ENCODE results near the gene RAET1E. TPM values are rescaled to one million over a fixed set of nuclear protein-coding genes. Genes with fewer than 3 reads are reported as not detected.
"Not testable (repeated sequence)": the region's sequence is repeated elsewhere in the genome, so short reads cannot be mapped to it uniquely, and the experiment has no call there.

Gene RAET1E
- total RNA-seq, 1 donor from 2014 or later: 0.48 TPM

- DNase-seq (no peak), ATAC-seq (ENCODE audit: poor library complexity) (no peak)
- intact Hi-C loops (cut with DNase I): no loop called here
Observed at GRCh38 chr6:149857541-149857940, 40.4 kb downstream of the RAET1E start.

DNA sequence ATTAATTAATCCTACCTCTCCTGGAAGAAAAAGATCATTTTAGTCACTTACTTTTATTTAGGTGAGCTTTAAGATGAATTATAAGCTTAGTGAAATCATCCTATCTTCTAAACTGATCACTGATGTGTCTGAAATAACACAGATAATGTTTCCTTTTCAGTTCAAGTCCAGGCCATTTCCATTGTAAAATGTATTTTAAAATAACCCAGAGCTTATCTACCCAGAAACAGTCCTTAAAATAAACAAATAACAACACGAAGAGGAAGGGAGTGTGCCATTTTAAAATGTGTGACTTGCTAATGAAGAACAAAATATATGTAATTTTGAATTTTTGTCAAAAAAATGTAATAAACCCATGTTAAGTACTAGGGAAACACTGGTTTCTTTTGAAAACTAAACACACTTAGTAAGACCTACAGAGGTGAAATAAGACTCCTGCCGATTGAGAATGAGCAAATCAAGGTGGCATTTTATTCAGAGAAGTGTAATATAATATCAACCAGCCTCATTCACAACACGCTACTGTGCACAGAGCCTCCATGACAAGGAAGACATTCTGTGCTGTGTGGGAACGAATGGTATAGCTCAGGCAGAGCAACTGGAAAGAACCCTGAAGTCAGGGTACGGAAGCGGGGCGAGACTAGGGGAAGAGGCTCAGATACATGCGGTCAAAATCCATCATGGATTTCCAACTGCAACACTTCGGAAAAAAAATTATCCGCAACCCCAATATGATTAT, 41.5 kb downstream of the RAET1E start:
- no peak for ATAC-seq (ENCODE audit: poor library complexity)
- intact Hi-C loops (cut with DNase I): no loop called here
- DNase-seq: no peak

GRCh38 chr6:149855741-149856140, 42.2 kb downstream of the RAET1E start:
- intact Hi-C loops (cut with DNase I): no loop called here
- no peak for DNase-seq
- no peak for ATAC-seq (ENCODE audit: poor library complexity)

DNA sequence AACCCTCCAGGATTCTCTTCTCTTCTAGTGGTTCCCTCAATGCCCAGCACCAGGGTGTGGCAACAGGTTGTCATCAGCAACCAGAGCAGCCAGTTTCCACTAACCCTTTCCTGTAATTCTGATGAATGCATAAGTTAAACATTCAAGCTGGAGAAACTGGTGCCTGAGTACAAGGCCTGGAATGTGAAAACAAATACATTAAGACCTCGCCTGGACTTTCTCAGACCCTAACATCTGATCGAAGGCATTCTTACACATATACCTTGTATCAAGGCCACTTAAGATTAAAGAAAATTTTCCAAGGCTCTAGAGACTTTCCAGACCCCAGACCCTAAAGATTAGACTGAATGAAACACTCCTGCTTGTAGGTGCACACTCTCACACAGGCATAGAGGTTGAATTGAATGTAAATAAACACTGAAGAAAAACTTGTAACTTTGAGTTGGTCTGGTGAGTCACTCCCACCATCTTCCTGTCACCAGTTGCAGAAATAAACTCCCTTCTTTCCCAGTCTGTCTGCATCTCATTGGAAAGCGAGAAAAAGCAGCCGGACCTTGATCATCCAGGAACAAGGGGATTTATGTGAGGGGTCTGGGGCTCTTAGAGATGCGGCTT, 42.8 kb downstream of the RAET1E start:
- intact Hi-C loops (cut with DNase I): no loop called here
- no peak for ATAC-seq (ENCODE audit: poor library complexity)
- no peak for DNase-seq

GRCh38 chr6:149854532-149854931, 43.4 kb downstream of the RAET1E start:
- DNase-seq: no peak
- intact Hi-C loops (cut with DNase I): no loop called here
- ATAC-seq (ENCODE audit: poor library complexity): peak; percentile 25

GRCh38 chr6:149854017-149854416, 43.9 kb downstream of the RAET1E start:
- DNase-seq; ATAC-seq (ENCODE audit: poor library complexity); intact Hi-C loops (cut with DNase I): not testable (repeated sequence)

DNA sequence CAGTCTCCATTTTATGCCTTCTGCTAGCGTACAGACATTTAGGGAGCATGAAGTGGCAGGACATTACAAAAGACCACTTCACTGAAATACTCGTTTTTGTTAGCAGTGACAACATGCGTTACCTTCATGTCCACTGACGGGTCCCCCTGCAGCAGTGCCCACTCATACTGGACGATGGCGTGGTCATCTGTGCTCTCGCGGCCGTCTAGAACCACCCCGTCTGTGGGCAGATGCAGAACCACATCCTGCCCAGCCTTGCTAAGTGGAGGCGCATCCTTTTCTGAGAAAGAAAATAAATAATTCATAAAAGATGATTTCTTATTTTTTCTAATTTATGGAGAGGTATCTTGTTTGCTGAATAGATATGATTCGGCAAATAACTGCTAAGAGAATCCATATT, 45.0 kb downstream of the RAET1E start:
- ATAC-seq (ENCODE audit: poor library complexity) (no peak), DNase-seq (no peak)
- intact Hi-C loops (cut with DNase I): no loop called here

DNA sequence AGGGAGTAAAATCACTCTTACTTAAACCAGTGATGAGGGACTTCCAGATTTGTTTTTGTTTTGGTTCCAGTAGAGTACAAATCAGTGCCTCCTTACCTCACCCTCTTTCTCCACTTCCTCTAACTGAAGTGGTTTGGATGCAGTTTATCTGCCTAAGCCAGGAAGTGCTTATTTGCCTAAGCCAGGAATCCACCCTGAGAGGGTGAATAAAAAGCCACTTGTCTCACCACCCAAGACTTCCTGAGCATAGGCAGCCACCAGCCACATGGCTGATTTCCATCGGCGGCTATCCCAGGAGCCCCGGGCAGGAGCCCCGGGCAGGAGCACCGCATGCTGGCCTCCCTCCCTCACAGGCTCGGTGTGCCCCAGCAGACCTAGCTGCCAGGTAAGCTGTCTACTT, 45.7 kb downstream of the RAET1E start:
- DNase-seq: no peak
- intact Hi-C loops (cut with DNase I): no loop called here
- peak; percentile 40 for ATAC-seq (ENCODE audit: poor library complexity)

GRCh38 chr6:149851461-149852110, 46.3 kb downstream of the RAET1E start:
- DNase-seq (no peak), ATAC-seq (ENCODE audit: poor library complexity) (no peak)

GRCh38 chr6:149848343-149848742, 49.6 kb downstream of the RAET1E start:
- intact Hi-C loops (cut with DNase I); ATAC-seq (ENCODE audit: poor library complexity); DNase-seq: not testable (repeated sequence)

More at GRCh38 chr6:149851461-149852110, 46.3 kb downstream of the RAET1E start:
- intact Hi-C loops (cut with DNase I): no loop called here

Other genes with a start within 250 kb of the RAET1E start
- gene KATNA1, start 249.4 kb downstream of the RAET1E start, total RNA-seq: 12.0 TPM
- gene LATS1, start 180.0 kb downstream of the RAET1E start, total RNA-seq: 9.1 TPM
- 29.3 TPM for gene NUP43, start 151.6 kb downstream of the RAET1E start, total RNA-seq
- gene PCMT1, start 148.4 kb downstream of the RAET1E start, total RNA-seq: 182 TPM
- gene LRP11, start 33.8 kb downstream of the RAET1E start, total RNA-seq: 17.4 TPM
- gene RAET1G, start 25.0 kb upstream of the RAET1E start, total RNA-seq: not detected
- gene ULBP2, start 43.9 kb upstream of the RAET1E start, total RNA-seq: 0.65 TPM
- 0.13 TPM for gene ULBP1, start 65.8 kb upstream of the RAET1E start, total RNA-seq
- not detected for gene RAET1L, start 127.4 kb upstream of the RAET1E start, total RNA-seq
- gene ULBP3, start 171.0 kb upstream of the RAET1E start, total RNA-seq: 0.83 TPM
- 131 TPM for gene PPP1R14C, start 244.9 kb upstream of the RAET1E start, total RNA-seq